ENCODE measurements around the gene TTC21A. TPM values are rescaled to one million over a fixed set of nuclear protein-coding genes. Genes with fewer than 3 reads are reported as not detected.

The TTC21A gene
- total and polyA plus RNA-seq, 3 donors from 2014 or later = 74.3 to 266 (median 101) TPM

- no peak for DNase-seq
- Histone ChIP-seq H3K9me3 (no peaks in the 10 kb centered on the region), H3K27me3 (no peaks in the 10 kb centered on the region), H3K36me3 (ENCODE audit: low read depth, missing control alignments) (no peaks in the 10 kb centered on the region), H3K27ac (no peak overlapping the region), H3K4me1 (peaks cover 11% of the 10 kb centered on the region), H3K4me3 (no peak overlapping the region)
- intact Hi-C loops (cut with DNase I; ENCODE audit: low total_unique reads) = no loop called here
- TF ChIP-seq, protein P1, sequence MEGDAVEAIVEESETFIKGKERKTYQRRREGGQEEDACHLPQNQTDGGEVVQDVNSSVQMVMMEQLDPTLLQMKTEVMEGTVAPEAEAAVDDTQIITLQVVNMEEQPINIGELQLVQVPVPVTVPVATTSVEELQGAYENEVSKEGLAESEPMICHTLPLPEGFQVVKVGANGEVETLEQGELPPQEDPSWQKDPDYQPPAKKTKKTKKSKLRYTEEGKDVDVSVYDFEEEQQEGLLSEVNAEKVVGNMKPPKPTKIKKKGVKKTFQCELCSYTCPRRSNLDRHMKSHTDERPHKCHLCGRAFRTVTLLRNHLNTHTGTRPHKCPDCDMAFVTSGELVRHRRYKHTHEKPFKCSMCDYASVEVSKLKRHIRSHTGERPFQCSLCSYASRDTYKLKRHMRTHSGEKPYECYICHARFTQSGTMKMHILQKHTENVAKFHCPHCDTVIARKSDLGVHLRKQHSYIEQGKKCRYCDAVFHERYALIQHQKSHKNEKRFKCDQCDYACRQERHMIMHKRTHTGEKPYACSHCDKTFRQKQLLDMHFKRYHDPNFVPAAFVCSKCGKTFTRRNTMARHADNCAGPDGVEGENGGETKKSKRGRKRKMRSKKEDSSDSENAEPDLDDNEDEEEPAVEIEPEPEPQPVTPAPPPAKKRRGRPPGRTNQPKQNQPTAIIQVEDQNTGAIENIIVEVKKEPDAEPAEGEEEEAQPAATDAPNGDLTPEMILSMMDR (IDR thresholded peaks at IDR 0.05) = no peak
- TF ChIP-seq POLR2A (IDR thresholded peaks at IDR 0.05) = no peak
- WGBS, 2 donors = 77 to 80% methylated on average over 2 of the region's 2 CpGs
Measured at GRCh38 chr3:39173318-39174125, 66.0 kb downstream of the TTC21A start.

DNA sequence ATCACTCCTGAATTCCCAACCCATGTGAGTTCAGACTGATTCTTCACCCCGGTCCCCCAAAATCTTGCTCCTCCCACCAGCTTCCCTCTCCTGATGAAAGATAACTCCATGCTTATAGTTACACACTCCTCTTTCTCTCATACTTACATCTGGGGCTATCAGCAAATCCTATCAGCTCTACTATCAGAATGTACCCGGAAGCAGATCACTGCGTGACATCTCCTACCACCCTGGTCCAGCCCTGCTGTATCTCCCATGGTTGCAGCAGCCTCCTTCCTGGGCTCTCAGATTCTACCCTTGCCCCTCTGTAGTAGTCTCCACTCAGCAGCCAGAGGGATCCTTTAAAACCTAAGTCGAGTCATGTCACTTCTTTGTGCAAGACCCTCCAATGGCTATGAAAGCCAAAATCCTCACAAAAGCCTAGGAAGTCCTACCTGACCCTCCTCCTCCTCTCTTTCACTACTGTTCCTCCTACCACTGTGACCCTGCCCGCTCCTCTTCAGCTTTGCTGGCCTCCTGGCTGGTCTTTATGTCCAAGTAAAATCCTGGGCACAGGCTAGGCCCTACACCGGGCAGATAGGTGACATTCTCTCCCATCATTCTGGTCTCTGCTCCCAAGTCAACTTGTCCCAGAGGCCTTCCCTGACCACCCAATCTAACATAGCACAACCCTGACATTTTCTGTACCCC, 68.7 kb downstream of the TTC21A start:
- Histone ChIP-seq H3K36me3 (ENCODE audit: low read depth, missing control alignments) (no peaks in the 10 kb centered on the region), H3K4me3 (no peak overlapping the region), H3K27me3 (no peaks in the 10 kb centered on the region), H3K9me3 (no peaks in the 10 kb centered on the region), H3K27ac (no peak overlapping the region), H3K4me1 (peaks cover 21% of the 10 kb centered on the region)
- intact Hi-C loops (cut with DNase I; ENCODE audit: low total_unique reads) = no loop called here
- no peak for DNase-seq
- TF ChIP-seq POLR2A (IDR thresholded peaks at IDR 0.05) = no peak
- TF ChIP-seq, protein P1 (IDR thresholded peaks at IDR 0.05) = no peak
- WGBS, 2 donors = 80 to 84% methylated on average over 6 of the region's 6 CpGs

- intact Hi-C loops (cut with DNase I; ENCODE audit: low total_unique reads) = no loop called here
- WGBS, 2 donors = 0 to 1% methylated on average over 18 to 30 of the region's 32 CpGs
Measured at GRCh38 chr3:39177708-39178332, 70.3 kb downstream of the TTC21A start.

DNA sequence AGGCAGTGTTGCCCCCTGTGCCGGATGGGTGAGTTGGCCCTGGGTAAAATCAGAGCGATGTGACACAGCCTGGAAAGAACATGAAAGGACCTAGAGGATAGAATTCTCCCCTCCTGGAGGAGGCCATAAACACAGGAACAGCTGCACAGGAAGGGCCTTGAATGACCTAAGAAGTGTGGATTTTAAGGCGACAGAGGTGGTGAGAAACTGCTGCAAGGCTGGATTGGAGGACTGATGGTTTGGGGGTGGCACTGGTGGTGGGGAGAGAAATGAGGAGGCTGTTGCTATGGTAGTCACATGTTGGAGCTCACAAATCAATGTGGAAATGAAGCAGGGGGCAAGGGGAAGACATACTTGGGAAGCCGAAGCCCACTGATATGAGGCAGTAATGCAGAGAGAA, 71.1 kb downstream of the TTC21A start:
- WGBS, 2 donors = 54 to 66% methylated on average over 4 of the region's 4 CpGs
- TF ChIP-seq POLR2A (IDR thresholded peaks at IDR 0.05) = no peak
- TF ChIP-seq, protein P1 (IDR thresholded peaks at IDR 0.05) = no peak
- Histone ChIP-seq H3K9me3 (no peaks in the 10 kb centered on the region), H3K27me3 (no peaks in the 10 kb centered on the region), H3K4me3 (peak overlapping the region in 1 of 2 donors; percentile 49), H3K27ac (peak overlapping the region; percentile 88 to 91), H3K36me3 (ENCODE audit: low read depth, missing control alignments) (no peaks in the 10 kb centered on the region), H3K4me1 (peaks cover 21% of the 10 kb centered on the region)
- intact Hi-C loops (cut with DNase I; ENCODE audit: low total_unique reads) = no loop called here
- DNase-seq = no peak

More at GRCh38 chr3:39177708-39178332, 70.3 kb downstream of the TTC21A start:
- H3K36me3 ChIP-seq (ENCODE audit: low read depth, missing control alignments) = no peaks in the 10 kb centered on the region
- peaks cover 21% of the 10 kb centered on the region for H3K4me1 ChIP-seq
- peak overlapping the region; percentile 49 to 66 for H3K4me3 ChIP-seq
- peak; percentile 89 for DNase-seq
- peak overlapping the region; percentile 88 to 91 for H3K27ac ChIP-seq
- TF ChIP-seq, protein P1 (IDR thresholded peaks at IDR 0.05) = no peak
- no peaks in the 10 kb centered on the region for H3K27me3 ChIP-seq
- H3K9me3 ChIP-seq = no peaks in the 10 kb centered on the region
